ENCODE results near the gene DIDO1. TPM values are rescaled to one million over a fixed set of nuclear protein-coding genes. Genes with fewer than 3 reads are reported as not detected.
A peak's percentile ranks its signal among the peaks of the same experiment; 100 is the strongest.

Gene DIDO1
- total and polyA plus RNA-seq, 2 of the 13 experiments (the other 11 are each of a cell fraction or from before 2014, with no cell fraction given), result 75.0 to 75.1 TPM

DNA sequence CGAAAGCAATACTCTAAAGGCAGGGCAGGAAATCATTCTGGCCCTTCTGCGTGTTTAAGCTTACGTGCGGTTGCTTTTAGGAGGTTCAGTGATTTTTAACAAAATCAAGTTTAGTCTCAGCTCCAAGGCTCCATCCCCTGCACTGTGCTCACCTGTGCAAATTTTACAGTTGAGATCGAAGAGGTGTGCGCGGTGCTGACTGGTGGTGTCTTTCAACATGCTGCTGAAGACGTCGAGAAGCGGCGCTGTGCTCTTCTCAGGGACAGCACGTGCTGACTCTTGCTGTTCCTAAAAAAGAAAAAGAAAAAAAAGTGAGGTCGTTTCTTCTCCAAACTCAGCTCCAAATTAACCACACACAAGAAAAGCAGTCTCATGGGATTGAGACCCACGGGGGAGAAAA lies 32.0 kb downstream of the DIDO1 start (continued):
- TF ChIP-seq, protein P1, sequence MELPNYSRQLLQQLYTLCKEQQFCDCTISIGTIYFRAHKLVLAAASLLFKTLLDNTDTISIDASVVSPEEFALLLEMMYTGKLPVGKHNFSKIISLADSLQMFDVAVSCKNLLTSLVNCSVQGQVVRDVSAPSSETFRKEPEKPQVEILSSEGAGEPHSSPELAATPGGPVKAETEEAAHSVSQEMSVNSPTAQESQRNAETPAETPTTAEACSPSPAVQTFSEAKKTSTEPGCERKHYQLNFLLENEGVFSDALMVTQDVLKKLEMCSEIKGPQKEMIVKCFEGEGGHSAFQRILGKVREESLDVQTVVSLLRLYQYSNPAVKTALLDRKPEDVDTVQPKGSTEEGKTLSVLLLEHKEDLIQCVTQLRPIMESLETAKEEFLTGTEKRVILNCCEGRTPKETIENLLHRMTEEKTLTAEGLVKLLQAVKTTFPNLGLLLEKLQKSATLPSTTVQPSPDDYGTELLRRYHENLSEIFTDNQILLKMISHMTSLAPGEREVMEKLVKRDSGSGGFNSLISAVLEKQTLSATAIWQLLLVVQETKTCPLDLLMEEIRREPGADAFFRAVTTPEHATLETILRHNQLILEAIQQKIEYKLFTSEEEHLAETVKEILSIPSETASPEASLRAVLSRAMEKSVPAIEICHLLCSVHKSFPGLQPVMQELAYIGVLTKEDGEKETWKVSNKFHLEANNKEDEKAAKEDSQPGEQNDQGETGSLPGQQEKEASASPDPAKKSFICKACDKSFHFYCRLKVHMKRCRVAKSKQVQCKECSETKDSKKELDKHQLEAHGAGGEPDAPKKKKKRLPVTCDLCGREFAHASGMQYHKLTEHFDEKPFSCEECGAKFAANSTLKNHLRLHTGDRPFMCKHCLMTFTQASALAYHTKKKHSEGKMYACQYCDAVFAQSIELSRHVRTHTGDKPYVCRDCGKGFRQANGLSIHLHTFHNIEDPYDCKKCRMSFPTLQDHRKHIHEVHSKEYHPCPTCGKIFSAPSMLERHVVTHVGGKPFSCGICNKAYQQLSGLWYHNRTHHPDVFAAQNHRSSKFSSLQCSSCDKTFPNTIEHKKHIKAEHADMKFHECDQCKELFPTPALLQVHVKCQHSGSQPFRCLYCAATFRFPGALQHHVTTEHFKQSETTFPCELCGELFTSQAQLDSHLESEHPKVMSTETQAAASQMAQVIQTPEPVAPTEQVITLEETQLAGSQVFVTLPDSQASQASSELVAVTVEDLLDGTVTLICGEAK (IDR thresholded peaks at IDR 0.05), result no peak
- TF ChIP-seq, protein P1 (CRISPR knock-in tag; IDR thresholded peaks at IDR 0.05), result 0 out of 2 replicates have a peak, but pooled peaks have one; percentile 10
- TF ChIP-seq, protein P2, sequence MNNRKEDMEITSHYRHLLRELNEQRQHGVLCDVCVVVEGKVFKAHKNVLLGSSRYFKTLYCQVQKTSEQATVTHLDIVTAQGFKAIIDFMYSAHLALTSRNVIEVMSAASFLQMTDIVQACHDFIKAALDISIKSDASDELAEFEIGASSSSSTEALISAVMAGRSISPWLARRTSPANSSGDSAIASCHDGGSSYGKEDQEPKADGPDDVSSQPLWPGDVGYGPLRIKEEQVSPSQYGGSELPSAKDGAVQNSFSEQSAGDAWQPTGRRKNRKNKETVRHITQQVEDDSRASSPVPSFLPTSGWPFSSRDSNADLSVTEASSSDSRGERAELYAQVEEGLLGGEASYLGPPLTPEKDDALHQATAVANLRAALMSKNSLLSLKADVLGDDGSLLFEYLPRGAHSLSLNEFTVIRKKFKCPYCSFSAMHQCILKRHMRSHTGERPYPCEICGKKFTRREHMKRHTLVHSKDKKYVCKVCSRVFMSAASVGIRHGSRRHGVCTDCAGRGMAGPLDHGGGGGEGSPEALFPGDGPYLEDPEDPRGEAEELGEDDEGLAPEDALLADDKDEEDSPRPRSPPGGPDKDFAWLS (CRISPR knock-in tag; IDR thresholded peaks at IDR 0.05; ENCODE audit: borderline replicate concordance), result no peak
- TF ChIP-seq PRDM10 (CRISPR knock-in tag; IDR thresholded peaks at IDR 0.05; ENCODE audit: low read depth) (no peak), STAG1 (CRISPR knock-in tag; IDR thresholded peaks at IDR 0.05) (no peak), ZNF605 (CRISPR knock-in tag; IDR thresholded peaks at IDR 0.05) (no peak), TCF7L2 (IDR thresholded peaks at IDR 0.05; ENCODE audit: low read depth, low read length) (no peak), SUZ12 (IDR thresholded peaks at IDR 0.05; ENCODE audit: low read depth, low read length) (no peak)

All from HepG2 (cell line).